ENCODE results near the gene STRIT1.
"Not testable (repeated sequence)": the region's sequence is repeated elsewhere in the genome, so short reads cannot be mapped to it uniquely, and the experiment has no call there.

STRIT1 gene

DNA sequence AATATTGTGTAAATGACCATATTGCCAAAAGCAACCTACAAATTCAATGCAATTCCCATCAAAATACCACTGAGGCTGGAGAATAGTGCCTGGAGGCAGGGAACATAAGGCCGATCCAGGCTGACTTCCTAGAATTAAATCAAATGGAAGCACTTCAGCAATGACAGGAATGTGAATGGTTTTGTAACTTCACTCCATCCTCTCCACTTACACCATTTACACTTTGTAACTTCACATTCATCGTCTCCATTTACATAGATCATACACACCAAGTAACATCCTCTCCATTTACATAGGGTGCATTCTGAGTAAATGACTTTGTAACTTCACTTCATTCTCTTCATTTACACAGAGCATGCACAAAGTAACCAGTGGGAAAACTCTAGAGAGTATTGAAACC, 11.6 kb downstream of the STRIT1 start:
- no peak overlapping the region for H3K4me3 ChIP-seq (ENCODE audit: low read depth in 1 of 2, low read length in 2 of 2)
- H3K36me3 ChIP-seq (ENCODE audit: insufficient read depth, low read length), result no peaks in the 10 kb centered on the region
- no peaks in the 10 kb centered on the region for H3K9me3 ChIP-seq (ENCODE audit: insufficient read depth, low read length, severe bottlenecking)
- H2AFZ ChIP-seq (ENCODE audit: low read depth, low read length), result no peak overlapping the region
- ATAC-seq (ENCODE audit: insufficient read depth, low read depth) (no peak), DNase-seq (no peak)
- no peak overlapping the region for H3K4me2 ChIP-seq (ENCODE audit: insufficient read depth, low read length)
- no peaks in the 10 kb centered on the region for H3K27me3 ChIP-seq (ENCODE audit: insufficient read depth, low read length, poor library complexity)
- peaks cover 16% of the 10 kb centered on the region for H3K4me1 ChIP-seq (ENCODE audit: insufficient read depth, low read length)
- H3K27ac ChIP-seq (ENCODE audit: low read length), result peak overlapping the region; percentile 17; the same call in 1 of the 2 replicates
- TF ChIP-seq, protein P1, sequence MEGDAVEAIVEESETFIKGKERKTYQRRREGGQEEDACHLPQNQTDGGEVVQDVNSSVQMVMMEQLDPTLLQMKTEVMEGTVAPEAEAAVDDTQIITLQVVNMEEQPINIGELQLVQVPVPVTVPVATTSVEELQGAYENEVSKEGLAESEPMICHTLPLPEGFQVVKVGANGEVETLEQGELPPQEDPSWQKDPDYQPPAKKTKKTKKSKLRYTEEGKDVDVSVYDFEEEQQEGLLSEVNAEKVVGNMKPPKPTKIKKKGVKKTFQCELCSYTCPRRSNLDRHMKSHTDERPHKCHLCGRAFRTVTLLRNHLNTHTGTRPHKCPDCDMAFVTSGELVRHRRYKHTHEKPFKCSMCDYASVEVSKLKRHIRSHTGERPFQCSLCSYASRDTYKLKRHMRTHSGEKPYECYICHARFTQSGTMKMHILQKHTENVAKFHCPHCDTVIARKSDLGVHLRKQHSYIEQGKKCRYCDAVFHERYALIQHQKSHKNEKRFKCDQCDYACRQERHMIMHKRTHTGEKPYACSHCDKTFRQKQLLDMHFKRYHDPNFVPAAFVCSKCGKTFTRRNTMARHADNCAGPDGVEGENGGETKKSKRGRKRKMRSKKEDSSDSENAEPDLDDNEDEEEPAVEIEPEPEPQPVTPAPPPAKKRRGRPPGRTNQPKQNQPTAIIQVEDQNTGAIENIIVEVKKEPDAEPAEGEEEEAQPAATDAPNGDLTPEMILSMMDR (IDR thresholded peaks at IDR 0.05; ENCODE audit: borderline replicate concordance, extremely low read depth, low read length, poor library complexity, severe bottlenecking), result no peak
- TF ChIP-seq EZH2 (IDR thresholded peaks at IDR 0.05; ENCODE audit: borderline replicate concordance, low read depth, low read length, severe bottlenecking), result no peak
- H3K79me2 ChIP-seq (ENCODE audit: insufficient read depth, low read length), result no peaks in the 10 kb centered on the region
- H4K20me1 ChIP-seq (ENCODE audit: insufficient read depth, low read length), result no peaks in the 10 kb centered on the region
- H3K9ac ChIP-seq (ENCODE audit: low read depth, low read length), result no peak overlapping the region

- not testable (repeated sequence) for H3K4me2 ChIP-seq (ENCODE audit: insufficient read depth, low read length); ATAC-seq (ENCODE audit: insufficient read depth, low read depth)
Measured at GRCh38 chr3:155276089-155276488, 17.4 kb downstream of the STRIT1 start.

DNA sequence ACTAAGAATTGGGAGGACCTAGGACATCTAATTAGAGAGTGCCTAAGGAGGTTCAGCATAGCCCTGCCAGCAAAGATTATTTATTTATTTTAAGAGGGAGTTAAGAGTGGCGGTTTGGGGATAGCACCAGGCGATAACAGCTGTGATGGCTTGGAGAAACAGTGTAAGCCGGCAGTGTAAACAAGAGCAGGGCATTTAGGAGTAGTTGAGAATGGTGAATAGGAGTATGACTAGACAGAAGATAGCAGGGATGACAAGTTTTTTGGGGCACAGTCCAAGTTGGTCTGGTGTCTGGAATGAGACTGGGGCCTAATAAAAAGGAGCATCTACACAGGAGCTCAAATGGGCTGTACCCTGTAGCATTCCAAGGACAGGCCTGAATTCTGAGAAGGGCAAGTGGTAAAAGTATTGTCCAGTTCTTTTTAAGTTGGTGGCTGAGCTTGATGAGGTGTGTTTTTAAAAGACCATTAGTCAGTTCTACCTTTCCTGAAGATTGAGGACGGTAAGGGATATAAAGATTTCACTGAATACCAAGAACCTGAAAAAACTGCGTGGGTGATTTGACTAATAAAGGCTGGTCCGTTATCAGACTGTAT, 18.2 kb downstream of the STRIT1 start:
- H3K27me3 ChIP-seq (ENCODE audit: insufficient read depth, low read length, poor library complexity); H3K79me2 ChIP-seq (ENCODE audit: insufficient read depth, low read length); H3K9ac ChIP-seq (ENCODE audit: low read depth, low read length); H4K20me1 ChIP-seq (ENCODE audit: insufficient read depth, low read length); H3K36me3 ChIP-seq (ENCODE audit: insufficient read depth, low read length); H3K4me2 ChIP-seq (ENCODE audit: insufficient read depth, low read length); H3K4me1 ChIP-seq (ENCODE audit: insufficient read depth, low read length); ATAC-seq (ENCODE audit: insufficient read depth, low read depth); H2AFZ ChIP-seq (ENCODE audit: low read depth, low read length); H3K4me3 ChIP-seq (ENCODE audit: low read depth in 1 of 2, low read length in 2 of 2); DNase-seq; H3K27ac ChIP-seq (ENCODE audit: low read length); H3K9me3 ChIP-seq (ENCODE audit: insufficient read depth, low read length, severe bottlenecking): not testable (repeated sequence)

More at GRCh38 chr3:155276089-155276488, 17.4 kb downstream of the STRIT1 start:
- H3K9me3 ChIP-seq (ENCODE audit: insufficient read depth, low read length, severe bottlenecking); H3K4me1 ChIP-seq (ENCODE audit: insufficient read depth, low read length); H3K27me3 ChIP-seq (ENCODE audit: insufficient read depth, low read length, poor library complexity); H4K20me1 ChIP-seq (ENCODE audit: insufficient read depth, low read length); H3K4me3 ChIP-seq (ENCODE audit: low read depth in 1 of 2, low read length in 2 of 2); H2AFZ ChIP-seq (ENCODE audit: low read depth, low read length); DNase-seq; H3K36me3 ChIP-seq (ENCODE audit: insufficient read depth, low read length); H3K79me2 ChIP-seq (ENCODE audit: insufficient read depth, low read length); H3K9ac ChIP-seq (ENCODE audit: low read depth, low read length); H3K27ac ChIP-seq (ENCODE audit: low read length): not testable (repeated sequence)

DNA sequence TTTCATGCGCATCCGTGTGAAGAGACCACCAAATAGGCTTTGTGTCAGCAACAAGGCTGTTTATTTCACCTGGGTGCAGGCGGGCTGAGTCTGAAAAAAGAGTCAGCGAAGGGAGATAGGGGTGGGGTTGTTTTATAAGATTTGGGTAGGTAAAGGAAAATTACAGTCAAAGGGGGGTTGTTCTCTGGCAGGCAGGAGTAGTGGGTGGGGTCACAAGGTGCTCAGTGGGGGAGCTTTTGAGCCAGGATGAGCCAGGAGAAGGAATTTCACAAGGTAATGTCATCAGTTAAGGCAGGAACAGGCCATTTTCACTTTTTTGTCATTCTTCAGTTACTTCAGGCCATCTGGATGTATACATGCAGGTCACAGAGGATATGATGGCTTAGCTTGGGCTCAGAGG, 19.0 kb downstream of the STRIT1 start:
- H3K79me2 ChIP-seq (ENCODE audit: insufficient read depth, low read length); H4K20me1 ChIP-seq (ENCODE audit: insufficient read depth, low read length); H3K4me2 ChIP-seq (ENCODE audit: insufficient read depth, low read length); H3K9me3 ChIP-seq (ENCODE audit: insufficient read depth, low read length, severe bottlenecking); H3K4me3 ChIP-seq (ENCODE audit: low read depth in 1 of 2, low read length in 2 of 2); H3K27me3 ChIP-seq (ENCODE audit: insufficient read depth, low read length, poor library complexity); H3K27ac ChIP-seq (ENCODE audit: low read length); H2AFZ ChIP-seq (ENCODE audit: low read depth, low read length); DNase-seq; H3K36me3 ChIP-seq (ENCODE audit: insufficient read depth, low read length); H3K9ac ChIP-seq (ENCODE audit: low read depth, low read length); ATAC-seq (ENCODE audit: insufficient read depth, low read depth); H3K4me1 ChIP-seq (ENCODE audit: insufficient read depth, low read length): not testable (repeated sequence)

- H3K9ac ChIP-seq (ENCODE audit: low read depth, low read length), result no peak overlapping the region
- H3K27me3 ChIP-seq (ENCODE audit: insufficient read depth, low read length, poor library complexity), result no peaks in the 10 kb centered on the region
- no peak for TF ChIP-seq EZH2 (IDR thresholded peaks at IDR 0.05; ENCODE audit: borderline replicate concordance, low read depth, low read length, severe bottlenecking)
- TF ChIP-seq, protein P1 (IDR thresholded peaks at IDR 0.05; ENCODE audit: borderline replicate concordance, extremely low read depth, low read length, poor library complexity, severe bottlenecking), result no peak
- H3K27ac ChIP-seq (ENCODE audit: low read length), result no peak overlapping the region
- DNase-seq (no peak), ATAC-seq (ENCODE audit: insufficient read depth, low read depth) (peak; percentile 49; the same call in 2 of the 3 replicates)
- H3K9me3 ChIP-seq (ENCODE audit: insufficient read depth, low read length, severe bottlenecking), result no peaks in the 10 kb centered on the region
- peaks cover 8% of the 10 kb centered on the region; the same call in 1 of the 2 replicates for H3K4me1 ChIP-seq (ENCODE audit: insufficient read depth, low read length)
- no peak overlapping the region for H3K4me3 ChIP-seq (ENCODE audit: low read depth in 1 of 2, low read length in 2 of 2)
- no peaks in the 10 kb centered on the region for H3K36me3 ChIP-seq (ENCODE audit: insufficient read depth, low read length)
- no peak overlapping the region for H3K4me2 ChIP-seq (ENCODE audit: insufficient read depth, low read length)
- H4K20me1 ChIP-seq (ENCODE audit: insufficient read depth, low read length), result no peaks in the 10 kb centered on the region
- no peak overlapping the region for H2AFZ ChIP-seq (ENCODE audit: low read depth, low read length)
- H3K79me2 ChIP-seq (ENCODE audit: insufficient read depth, low read length), result no peaks in the 10 kb centered on the region
Measured at GRCh38 chr3:155271343-155271613, 22.2 kb downstream of the STRIT1 start.
